ENCODE data around the gene MYCBPAP.

The MYCBPAP gene

DNA sequence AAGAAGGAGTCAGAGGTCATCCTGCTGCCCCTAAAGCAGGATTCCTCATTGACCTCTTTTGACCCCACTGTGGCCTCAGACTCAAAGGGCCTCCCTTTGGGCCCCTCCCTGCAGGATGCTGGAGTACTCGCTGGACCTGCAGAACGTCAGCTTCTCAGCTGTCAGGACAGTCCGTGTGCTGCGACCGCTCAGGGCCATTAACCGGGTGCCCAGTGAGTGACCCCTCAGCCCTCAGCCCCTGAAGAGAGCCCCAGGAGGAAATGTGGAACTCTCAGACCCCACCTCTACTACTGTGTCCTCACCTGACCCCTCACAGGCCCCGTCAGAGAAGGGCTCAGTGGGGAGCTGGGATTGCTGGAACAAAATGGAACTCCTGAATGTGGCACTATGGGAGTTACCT is 61.4 kb downstream of the MYCBPAP start:
- H3K4me3 ChIP-seq (ENCODE audit: control insufficient read depth, low read depth, low read length): no peak overlapping the region
- DNase-seq (ENCODE audit: low read depth): no peak
- TF ChIP-seq, protein P1, sequence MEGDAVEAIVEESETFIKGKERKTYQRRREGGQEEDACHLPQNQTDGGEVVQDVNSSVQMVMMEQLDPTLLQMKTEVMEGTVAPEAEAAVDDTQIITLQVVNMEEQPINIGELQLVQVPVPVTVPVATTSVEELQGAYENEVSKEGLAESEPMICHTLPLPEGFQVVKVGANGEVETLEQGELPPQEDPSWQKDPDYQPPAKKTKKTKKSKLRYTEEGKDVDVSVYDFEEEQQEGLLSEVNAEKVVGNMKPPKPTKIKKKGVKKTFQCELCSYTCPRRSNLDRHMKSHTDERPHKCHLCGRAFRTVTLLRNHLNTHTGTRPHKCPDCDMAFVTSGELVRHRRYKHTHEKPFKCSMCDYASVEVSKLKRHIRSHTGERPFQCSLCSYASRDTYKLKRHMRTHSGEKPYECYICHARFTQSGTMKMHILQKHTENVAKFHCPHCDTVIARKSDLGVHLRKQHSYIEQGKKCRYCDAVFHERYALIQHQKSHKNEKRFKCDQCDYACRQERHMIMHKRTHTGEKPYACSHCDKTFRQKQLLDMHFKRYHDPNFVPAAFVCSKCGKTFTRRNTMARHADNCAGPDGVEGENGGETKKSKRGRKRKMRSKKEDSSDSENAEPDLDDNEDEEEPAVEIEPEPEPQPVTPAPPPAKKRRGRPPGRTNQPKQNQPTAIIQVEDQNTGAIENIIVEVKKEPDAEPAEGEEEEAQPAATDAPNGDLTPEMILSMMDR (IDR thresholded peaks at IDR 0.05; ENCODE audit: control insufficient read depth, insufficient read depth, low read depth, low read length, missing control alignments): no peak

DNA sequence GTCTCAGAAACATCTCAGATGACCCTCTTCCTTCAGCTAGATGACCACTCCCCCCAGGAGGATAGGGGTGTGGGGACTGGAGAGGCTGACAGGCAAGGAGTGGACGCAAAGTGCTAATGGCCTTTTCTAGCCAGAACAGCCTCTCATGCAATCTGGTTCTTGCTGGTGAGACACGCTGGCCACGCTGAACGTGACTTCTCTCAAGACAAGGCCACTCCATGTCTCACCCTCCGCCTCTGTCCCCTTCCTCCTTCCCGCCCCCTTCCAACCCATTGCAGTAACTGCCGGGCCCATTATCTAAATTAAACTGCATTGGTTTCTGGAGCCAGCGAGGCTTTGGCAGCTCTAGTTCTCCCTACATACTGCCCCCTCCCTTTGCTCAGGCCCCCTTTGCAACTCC is 61.8 kb downstream of the MYCBPAP start:
- TF ChIP-seq, protein P1 (IDR thresholded peaks at IDR 0.05; ENCODE audit: control insufficient read depth, insufficient read depth, low read depth, low read length, missing control alignments): no peak
- no peak for DNase-seq (ENCODE audit: low read depth)

DNA sequence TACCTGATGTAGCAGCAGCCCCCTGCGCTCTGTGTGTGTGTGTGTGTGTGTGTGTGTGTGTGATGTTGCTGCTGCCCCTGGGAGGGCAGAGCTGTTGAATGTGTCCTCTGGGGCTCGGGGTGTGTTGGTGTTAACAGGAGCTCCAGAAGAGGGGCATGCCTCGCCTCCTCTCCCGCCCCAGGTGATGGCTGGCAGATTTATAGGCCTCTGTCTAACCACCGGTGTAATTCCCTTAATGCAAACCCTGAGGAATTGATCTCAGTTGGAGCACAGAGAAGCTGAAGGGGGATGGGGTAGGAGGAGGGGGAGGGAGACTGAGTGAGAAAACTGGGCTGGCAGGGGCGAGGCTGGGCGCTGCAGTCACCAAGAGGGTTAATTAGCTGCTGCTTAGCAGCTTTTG is 62.3 kb downstream of the MYCBPAP start:
- DNase-seq (ENCODE audit: low read depth): no peak
- TF ChIP-seq, protein P1 (IDR thresholded peaks at IDR 0.05; ENCODE audit: control insufficient read depth, insufficient read depth, low read depth, low read length, missing control alignments): no peak
- no peak overlapping the region for H3K4me3 ChIP-seq (ENCODE audit: control insufficient read depth, low read depth, low read length)

More for the DNA sequence above, 61.8 kb downstream of the MYCBPAP start:
- H3K4me3 ChIP-seq (ENCODE audit: control insufficient read depth, low read depth, low read length): no peak overlapping the region

DNA sequence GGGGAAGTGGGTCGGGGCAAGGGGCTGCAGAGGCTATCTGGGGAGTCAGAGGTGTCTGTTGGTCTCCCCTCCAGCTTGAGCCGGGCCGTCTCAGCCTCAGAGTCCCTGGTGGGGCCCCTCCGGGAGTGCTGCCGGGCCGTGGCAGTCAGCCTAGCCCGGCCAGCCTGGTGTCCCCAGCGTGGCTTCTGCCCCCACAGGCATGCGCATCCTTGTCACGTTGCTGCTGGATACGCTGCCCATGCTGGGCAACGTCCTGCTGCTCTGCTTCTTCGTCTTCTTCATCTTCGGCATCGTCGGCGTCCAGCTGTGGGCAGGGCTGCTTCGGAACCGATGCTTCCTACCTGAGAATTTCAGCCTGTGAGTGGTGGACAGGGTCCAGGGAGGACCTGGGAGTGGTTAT is 63.4 kb downstream of the MYCBPAP start:
- TF ChIP-seq, protein P1 (IDR thresholded peaks at IDR 0.05; ENCODE audit: control insufficient read depth, insufficient read depth, low read depth, low read length, missing control alignments): no peak

DNA sequence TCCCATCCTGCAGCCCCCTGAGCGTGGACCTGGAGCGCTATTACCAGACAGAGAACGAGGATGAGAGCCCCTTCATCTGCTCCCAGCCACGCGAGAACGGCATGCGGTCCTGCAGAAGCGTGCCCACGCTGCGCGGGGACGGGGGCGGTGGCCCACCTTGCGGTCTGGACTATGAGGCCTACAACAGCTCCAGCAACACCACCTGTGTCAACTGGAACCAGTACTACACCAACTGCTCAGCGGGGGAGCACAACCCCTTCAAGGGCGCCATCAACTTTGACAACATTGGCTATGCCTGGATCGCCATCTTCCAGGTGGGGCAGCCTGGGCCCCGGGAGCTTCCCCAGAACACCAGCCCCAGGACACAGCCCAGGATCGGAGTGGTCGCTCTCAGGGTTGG is 64.3 kb downstream of the MYCBPAP start:
- no peak for DNase-seq (ENCODE audit: low read depth)
- TF ChIP-seq, protein P1 (IDR thresholded peaks at IDR 0.05; ENCODE audit: control insufficient read depth, insufficient read depth, low read depth, low read length, missing control alignments): no peak

More for the DNA sequence above, 63.4 kb downstream of the MYCBPAP start:
- DNase-seq (ENCODE audit: low read depth): no peak
- H3K4me3 ChIP-seq (ENCODE audit: control insufficient read depth, low read depth, low read length): no peak overlapping the region

DNA sequence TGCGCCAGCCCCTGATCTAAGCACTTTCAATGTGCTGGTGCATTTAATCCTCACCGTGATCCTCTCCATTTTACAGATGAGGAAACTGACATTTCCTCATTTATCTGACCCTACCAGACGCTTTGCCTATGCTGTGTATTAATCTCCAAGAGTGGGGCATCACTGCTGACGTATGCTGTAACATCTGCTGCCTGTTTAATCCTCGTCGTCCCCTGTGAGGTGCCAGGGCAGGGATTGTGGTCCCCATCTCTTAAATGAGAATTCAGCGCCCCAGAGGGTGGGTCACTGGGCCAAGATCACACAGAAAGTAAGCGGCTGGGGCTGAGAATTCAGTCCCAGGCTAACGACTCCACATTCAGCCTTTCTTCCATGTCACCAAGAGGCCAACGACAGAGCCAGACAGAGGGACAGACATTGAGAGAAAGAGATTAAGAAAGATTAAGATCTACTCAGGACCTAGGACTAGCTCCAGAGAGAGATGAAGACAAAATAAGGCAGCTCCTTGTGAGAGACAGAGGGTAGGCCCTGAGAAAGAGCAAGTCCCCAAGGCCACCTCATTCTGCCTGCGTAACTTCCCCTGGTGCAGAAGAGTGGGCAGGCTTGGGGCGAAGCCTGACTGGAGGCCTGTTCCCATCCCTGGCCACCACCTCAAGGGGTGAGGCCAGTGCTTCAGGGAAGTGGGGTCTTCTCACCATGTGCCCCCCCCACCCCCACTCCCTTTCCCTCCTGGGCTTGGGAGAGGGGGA is 65.8 kb downstream of the MYCBPAP start:
- TF ChIP-seq, protein P1 (IDR thresholded peaks at IDR 0.05; ENCODE audit: control insufficient read depth, insufficient read depth, low read depth, low read length, missing control alignments): no peak
- DNase-seq (ENCODE audit: low read depth): no peak
- no peak overlapping the region for H3K4me3 ChIP-seq (ENCODE audit: control insufficient read depth, low read depth, low read length)

More for the DNA sequence above, 64.3 kb downstream of the MYCBPAP start:
- H3K4me3 ChIP-seq (ENCODE audit: control insufficient read depth, low read depth, low read length): no peak overlapping the region

Data from AG09309 (cell line).